Panc1 (cell line): ENCODE data around the gene COMMD1.

Experiments used
- CTCF ChIP-seq: fragments of 450-650 bp; IDR thresholded peaks from 2 replicates; pipeline ENCODE4 v1.5.1; 2017; ENCODE audit warnings: mild to moderate bottlenecking
- POLR2AphosphoS5 ChIP-seq: IDR thresholded peaks from 2 replicates; pipeline ENCODE4 v1.6.1; 2012; ENCODE audit warnings: mild to moderate bottlenecking, low read depth, low read length, moderate library complexity

DNA sequence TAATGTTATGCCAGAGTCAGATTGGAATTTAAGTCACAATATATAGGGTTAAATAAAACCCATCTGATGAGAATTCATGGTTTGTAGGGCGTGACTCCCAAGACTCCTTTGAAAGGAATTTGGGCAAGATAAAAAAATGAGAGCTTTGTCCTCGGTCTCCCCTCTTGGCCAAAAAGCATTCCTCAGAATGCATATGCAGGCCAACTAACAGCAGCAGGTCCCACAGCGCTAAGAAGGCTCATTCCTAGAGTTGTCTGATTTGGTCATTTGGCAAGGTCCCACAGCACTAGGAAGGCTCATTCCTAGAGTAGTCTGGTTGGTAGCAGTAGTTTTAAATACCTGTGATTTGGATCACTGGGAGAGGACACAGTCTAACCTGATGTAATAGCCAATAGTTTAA is 184.2 kb downstream of the COMMD1 start:
- no peak for TF ChIP-seq CTCF
- no peak for TF ChIP-seq POLR2AphosphoS5
